Lung (tissue), 12 donors: Measurements from ENCODE around the gene L3MBTL3. TPM values are rescaled to one million over a fixed set of nuclear protein-coding genes. Genes with fewer than 3 reads are reported as not detected.

Source experiments
- ATAC-seq: fragments of 200-7000 bp; cut with Tn5 transposase; one replicate; pipeline ENCODE4 v1.9.1; 2020; ENCODE audit warnings: moderate number of reproducible peaks; ENCODE audit not compliant: insufficient read depth, low FRiP score
- DNase-seq, 3 donors: peaks; one replicate each; pipeline ENCODE4 v3.0.0-alpha.2; 2013 to 2017
- H3K27ac ChIP-seq, 2 donors: one replicate each; pipeline ENCODE4 v1.5.1; 2013; ENCODE audit warnings: mild to moderate bottlenecking in 2 of 2, moderate library complexity in 2 of 2, control low read depth in 1 of 2, inconsistent platforms in 1 of 2, low read depth in 1 of 2, low read length in 1 of 2
- H3K27me3 ChIP-seq, 3 donors: one replicate each; pipeline ENCODE4 v1.5.1; 2013; ENCODE audit warnings: low read length in 2 of 3; ENCODE audit not compliant: control insufficient read depth in 3 of 3, insufficient read depth in 3 of 3
- H3K36me3 ChIP-seq, 4 donors: one replicate each; pipeline ENCODE4 v1.5.1; 2013; ENCODE audit warnings: low read length in 4 of 4, mild to moderate bottlenecking in 1 of 4, moderate library complexity in 1 of 4; ENCODE audit not compliant: control insufficient read depth in 4 of 4, insufficient read depth in 4 of 4
- H3K4me1 ChIP-seq, 5 donors: one replicate each; pipeline ENCODE4 v1.5.1; 2013; ENCODE audit warnings: low read length in 5 of 5, mild to moderate bottlenecking in 2 of 5, moderate library complexity in 1 of 5; ENCODE audit not compliant: control insufficient read depth in 5 of 5, insufficient read depth in 5 of 5
- H3K4me3 ChIP-seq: one replicate; pipeline ENCODE4 v1.5.1; 2013; ENCODE audit warnings: mild to moderate bottlenecking, control low read depth, moderate library complexity
- H3K9ac ChIP-seq, 2 donors: one replicate each; pipeline ENCODE4 v1.5.1; 2013; ENCODE audit warnings: low read length in 2 of 2, control low read depth in 1 of 2; ENCODE audit not compliant: insufficient read depth in 1 of 2
- H3K9me3 ChIP-seq, 4 donors: one replicate each; pipeline ENCODE4 v1.5.1; 2013; ENCODE audit warnings: low read length in 3 of 4, mild to moderate bottlenecking in 1 of 4, moderate library complexity in 1 of 4; ENCODE audit not compliant: control insufficient read depth in 4 of 4, insufficient read depth in 3 of 4
- CTCF ChIP-seq: IDR thresholded peaks from 2 replicates; pipeline ENCODE4 v1.5.1; 2012; ENCODE audit warnings: mild to moderate bottlenecking; ENCODE audit errors: control extremely low read depth, extremely low read depth
- WGBS, 2 donors: extraction: QIAGEN DNeasy Blood & Tissue Kit; methylation state at CpG; one replicate each; pipeline ENCODE4 v1.1.7; 2013; 5-methylcytosine and 5-hydroxymethylcytosine counted together
- polyA plus RNA-seq, 2 donors: library from polyadenylated mRNA; stranded (reverse); fragments of 200-250 nt; gene quantifications; one replicate each; pipeline ENCODE4 v1.2.1, GENCODE V29; 2013
- total RNA-seq, 2 donors: library from RNA; depleted of rRNA in 1 of 2; stranded (reverse); fragments of >200 nt in 1 of 2; gene quantifications; one replicate each; pipeline ENCODE4 v1.2.1, GENCODE V29; 2014 to 2021
- donor health status: control.
- donor health status: control.
- donor health status: Bipolar disorder and iron deficiency.
- donor health status: healthy.
- donor health status: DM: yes; HTN: yes; CAD: no.

Gene L3MBTL3
- total and polyA plus RNA-seq, 4 donors, result 2.0 to 15.9 (median 3.7) TPM

DNA sequence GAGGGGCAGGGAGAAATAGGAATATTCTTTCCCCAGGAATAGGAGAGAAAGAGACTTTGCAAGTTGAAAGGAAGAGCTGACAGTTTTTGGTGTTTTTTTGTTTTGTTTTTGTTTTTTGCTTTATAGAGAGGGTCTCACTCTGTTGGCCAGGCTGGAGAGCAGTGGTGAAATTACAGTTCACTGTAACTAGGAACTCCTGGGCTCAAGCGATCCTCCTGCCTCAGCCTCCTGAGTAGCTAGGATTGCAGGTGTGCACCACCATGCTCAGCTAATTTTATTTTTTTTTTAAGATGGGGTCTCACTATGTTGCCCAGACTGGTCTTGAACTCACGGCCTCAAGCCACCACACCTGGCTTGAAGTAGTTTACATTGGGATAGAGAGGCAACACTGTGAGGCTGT, 8.0 kb upstream of the L3MBTL3 start:
- TF ChIP-seq CTCF, result no peak
- Histone ChIP-seq H3K9ac (no peak overlapping the region), H3K4me3 (no peak overlapping the region), H3K27ac (no peak overlapping the region), H3K9me3 (no peaks in the 10 kb centered on the region), H3K27me3 (no peaks in the 10 kb centered on the region), H3K36me3 (no peaks in the 10 kb centered on the region), H3K4me1 (no peaks in the 10 kb centered on the region)
- WGBS, 2 donors, result 96 to 97% methylated on average over 2 of the region's 2 CpGs
- ATAC-seq, result no peak
- DNase-seq, result no peak

GRCh38 chr6:130012728-130013127, 5.7 kb upstream of the L3MBTL3 start:
- H3K4me3 ChIP-seq, result no peak overlapping the region
- H3K4me1 ChIP-seq, result no peaks in the 10 kb centered on the region
- no peaks in the 10 kb centered on the region for H3K27me3 ChIP-seq
- DNase-seq (no peak), ATAC-seq (no peak)
- 84 to 95% methylated on average over 4 of the region's 4 CpGs for WGBS, 2 donors
- no peaks in the 10 kb centered on the region for H3K9me3 ChIP-seq
- no peak overlapping the region for H3K9ac ChIP-seq
- no peak overlapping the region for H3K27ac ChIP-seq
- TF ChIP-seq CTCF, result no peak
- H3K36me3 ChIP-seq, result no peaks in the 10 kb centered on the region

- peak overlapping the region in 1 of 2 donors; percentile 90 for H3K9ac ChIP-seq
- peak overlapping the region; percentile 86 for H3K4me3 ChIP-seq
- TF ChIP-seq CTCF, result no peak
- DNase-seq, result no peak
- H3K27ac ChIP-seq, result peak overlapping the region in 1 of 2 donors; percentile 77
- H3K4me1 ChIP-seq, result peaks cover 0 to 4% (median 2%) of the 10 kb centered on the region in 5 donors
- no peak for ATAC-seq
- no peaks in the 10 kb centered on the region for H3K36me3 ChIP-seq
- H3K9me3 ChIP-seq, result no peaks in the 10 kb centered on the region
- WGBS, 2 donors, result 0 to 1% methylated on average over 23 to 54 of the region's 54 CpGs
- no peaks in the 10 kb centered on the region for H3K27me3 ChIP-seq
Measured at GRCh38 chr6:130018744-130019325, 454 bp downstream of the L3MBTL3 start.
